Tibial nerve (tissue), 4 donors: ENCODE data around the gene SNRNP25. TPM values are rescaled to one million over a fixed set of nuclear protein-coding genes. Genes with fewer than 3 reads are reported as not detected.
A peak's percentile ranks its signal among the peaks of the same experiment; 100 is the strongest.

Experiments used
- DNase-seq, 2 donors: peaks; one replicate each; pipeline ENCODE4 v3.0.0-alpha.2; 2019; ENCODE audit warnings: low spot score in 2 of 2
- H3K27ac ChIP-seq, 4 donors: fragments of 200-600 bp; sonication (generic) in 3 of 4; one replicate each; pipeline ENCODE4 v1.5.1; 2017 to 2019; ENCODE audit warnings: mild to moderate bottlenecking in 1 of 4
- H3K27me3 ChIP-seq, 2 donors: fragments of 200-600 bp; sonication (generic) in 1 of 2; one replicate each; pipeline versions ENCODE4 v1.5.1 to v1.6.0; 2017 to 2019
- H3K36me3 ChIP-seq, 3 donors: fragments of 200-600 bp; sonication (generic); one replicate each; pipeline ENCODE4 v1.5.1; 2018 to 2019
- H3K4me1 ChIP-seq, 4 donors: fragments of 200-600 bp; sonication (generic) in 3 of 4; one replicate each; pipeline ENCODE4 v1.5.1; 2017 to 2019
- H3K4me3 ChIP-seq, 4 donors: fragments of 200-600 bp; sonication (generic) in 3 of 4; one replicate each; pipeline ENCODE4 v1.5.1; 2017 to 2019; ENCODE audit warnings: mild to moderate bottlenecking in 1 of 4, moderate library complexity in 1 of 4
- H3K9me3 ChIP-seq, 4 donors: fragments of 200-600 bp; sonication (generic) in 3 of 4; one replicate each; pipeline ENCODE4 v1.5.1; 2017 to 2019
- CTCF ChIP-seq, 5 experiments: fragments of 200-600 bp in 3 of 5; fragments of 450-650 bp in 2 of 5; sonication (generic) in 3 of 5; IDR thresholded peaks; one replicate each; pipeline ENCODE4 v1.5.1; 2016 to 2019; ENCODE audit warnings: antibody characterized with exemption in 5 of 5, mild to moderate bottlenecking in 3 of 5, moderate library complexity in 2 of 5
- EP300 ChIP-seq, 2 donors: sonication (generic); formaldehyde crosslinking; IDR thresholded peaks; one replicate each; pipeline ENCODE4 v1.6.1; 2017; ENCODE audit warnings: antibody characterized with exemption in 2 of 2, mild to moderate bottlenecking in 1 of 2
- POLR2A ChIP-seq, 2 donors: fragments of 450-650 bp; IDR thresholded peaks; one replicate each; pipeline ENCODE4 v1.6.1; 2017; ENCODE audit warnings: antibody characterized with exemption in 2 of 2, mild to moderate bottlenecking in 2 of 2, moderate library complexity in 2 of 2
- WGBS, 2 donors: methylation state at CpG; one replicate each; pipeline ENCODE4 v1.1.5; 2018; 5-methylcytosine and 5-hydroxymethylcytosine counted together
- total RNA-seq, 4 donors: library from RNA; depleted of rRNA; stranded (reverse); fragments of >200 nt; gene quantifications; one replicate each; pipeline ENCODE4 v1.1.0, GENCODE V29; 2016

The SNRNP25 gene
- total RNA-seq, 4 donors from 2014 or later: 9.3 to 21.6 (median 15.7) TPM

- peak overlapping the region; percentile 14 to 85 (median 74) for H3K27ac ChIP-seq
- no peaks in the 10 kb centered on the region for H3K27me3 ChIP-seq
- H3K9me3 ChIP-seq: no peaks in the 10 kb centered on the region
- H3K4me3 ChIP-seq: no peak overlapping the region
- no peak for DNase-seq
- H3K4me1 ChIP-seq: peaks cover 0 to 64% (median 34%) of the 10 kb centered on the region in 4 donors
- TF ChIP-seq CTCF (IDR thresholded peaks at IDR 0.05) (no peak), EP300 (IDR thresholded peaks at IDR 0.05) (no peak), POLR2A (IDR thresholded peaks at IDR 0.05) (no peak)
- H3K36me3 ChIP-seq: peaks cover 0 to 78% (median 14%) of the 10 kb centered on the region in 3 donors
- WGBS, 2 donors: 44 to 51% methylated on average over 21 of the region's 21 CpGs
Measured at GRCh38 chr16:83781-84615, 30.4 kb downstream of the SNRNP25 start.

- TF ChIP-seq CTCF (IDR thresholded peaks at IDR 0.05): no peak
- TF ChIP-seq EP300 (IDR thresholded peaks at IDR 0.05): peak in 1 of 2 donors; percentile 81
- no peak for TF ChIP-seq POLR2A (IDR thresholded peaks at IDR 0.05)
- H3K36me3 ChIP-seq: peaks cover 0 to 81% (median 22%) of the 10 kb centered on the region in 3 donors
- peaks cover 0 to 59% (median 28%) of the 10 kb centered on the region in 4 donors for H3K4me1 ChIP-seq
- H3K4me3 ChIP-seq: no peak overlapping the region
- DNase-seq: peak in 1 of 2 donors; percentile 36
- WGBS, 2 donors: 20 to 26% methylated on average over 4 to 6 of the region's 7 CpGs
- peak overlapping the region; percentile 14 to 85 (median 74) for H3K27ac ChIP-seq
- no peaks in the 10 kb centered on the region for H3K27me3 ChIP-seq
- H3K9me3 ChIP-seq: no peaks in the 10 kb centered on the region
Measured at GRCh38 chr16:84718-85406, 31.2 kb downstream of the SNRNP25 start.

GRCh38 chr16:85407-85782 lies 31.8 kb downstream of the SNRNP25 start:
- Histone ChIP-seq H3K4me3 (no peak overlapping the region), H3K27ac (peak overlapping the region; percentile 14 to 85 (median 74)), H3K9me3 (no peaks in the 10 kb centered on the region), H3K4me1 (peaks cover 0 to 60% (median 29%) of the 10 kb centered on the region in 4 donors), H3K27me3 (no peaks in the 10 kb centered on the region), H3K36me3 (peaks cover 0 to 81% (median 22%) of the 10 kb centered on the region in 3 donors)
- 68 to 72% methylated on average over 14 to 17 of the region's 18 CpGs for WGBS, 2 donors
- no peak for TF ChIP-seq EP300 (IDR thresholded peaks at IDR 0.05)
- TF ChIP-seq CTCF (IDR thresholded peaks at IDR 0.05): no peak
- TF ChIP-seq POLR2A (IDR thresholded peaks at IDR 0.05): no peak
- DNase-seq: no peak

- no peak overlapping the region for H3K4me3 ChIP-seq
- DNase-seq: no peak
- no peaks in the 10 kb centered on the region for H3K27me3 ChIP-seq
- H3K9me3 ChIP-seq: no peaks in the 10 kb centered on the region
- WGBS, 2 donors: 66 to 84% methylated on average over 9 of the region's 9 CpGs
- peaks cover 0 to 62% (median 31%) of the 10 kb centered on the region in 4 donors for H3K4me1 ChIP-seq
- H3K27ac ChIP-seq: peak overlapping the region in 3 of 4 donors; percentile 65 to 85 (median 84)
- TF ChIP-seq EP300 (IDR thresholded peaks at IDR 0.05) (no peak), CTCF (IDR thresholded peaks at IDR 0.05) (no peak), POLR2A (IDR thresholded peaks at IDR 0.05) (no peak)
- H3K36me3 ChIP-seq: peaks cover 0 to 80% (median 22%) of the 10 kb centered on the region in 3 donors
Measured at GRCh38 chr16:85865-86264, 32.2 kb downstream of the SNRNP25 start.
